Neutrophil (primary cell): ENCODE results near the gene HMCN1.

Experiments
- H3K27ac ChIP-seq: fragments of 200-600 bp; sonication (generic); 2 replicates; pipeline ENCODE4 v1.5.1; 2016; ENCODE audit warnings: mild to moderate bottlenecking, moderate library complexity
- H3K27me3 ChIP-seq: fragments of 200-600 bp; sonication (generic); 2 replicates; pipeline ENCODE4 v1.6.0; 2016; ENCODE audit warnings: mild to moderate bottlenecking
- H3K36me3 ChIP-seq: fragments of 200-600 bp; sonication (generic); 2 replicates; pipeline ENCODE4 v1.5.1; 2017
- H3K4me1 ChIP-seq, 2 experiments: fragments of 200-600 bp in 1 of 2; sonication (generic) in 1 of 2; 1 replicate in 1 of 2; 2 replicates in 1 of 2; pipeline versions ENCODE4 v1.5.1 to v1.6.1; 2013 to 2016; ENCODE audit warnings: low read depth in 1 of 2, low read length in 1 of 2, mild to moderate bottlenecking in 1 of 2, moderate library complexity in 1 of 2; ENCODE audit not compliant: control insufficient read depth in 1 of 2, insufficient read depth in 1 of 2
- H3K4me3 ChIP-seq, 2 experiments: fragments of 200-600 bp in 1 of 2; sonication (generic) in 1 of 2; 1 replicate in 1 of 2; 2 replicates in 1 of 2; pipeline ENCODE4 v1.5.1; 2013 to 2016; ENCODE audit warnings: low read depth in 1 of 2, low read length in 1 of 2, mild to moderate bottlenecking in 1 of 2, moderate library complexity in 1 of 2
- H3K9me3 ChIP-seq: fragments of 200-600 bp; sonication (generic); 2 replicates; pipeline ENCODE4 v1.5.1; 2016
- CTCF ChIP-seq: fragments of 200-600 bp; sonication (generic); IDR thresholded peaks from 2 replicates; pipeline ENCODE4 v1.5.1; 2016; ENCODE audit warnings: antibody characterized with exemption

HMCN1 gene

GRCh38 chr1:186214791-186215190 is 480.6 kb downstream of the HMCN1 start:
- Histone ChIP-seq H3K9me3 (no peaks in the 10 kb centered on the region), H3K4me1 (no peaks in the 10 kb centered on the region), H3K36me3 (no peaks in the 10 kb centered on the region), H3K27ac (no peak overlapping the region), H3K4me3 (no peak overlapping the region), H3K27me3 (no peaks in the 10 kb centered on the region)
- no peak for TF ChIP-seq CTCF

GRCh38 chr1:186215636-186216035 is 481.4 kb downstream of the HMCN1 start:
- TF ChIP-seq CTCF = no peak

GRCh38 chr1:186218654-186219352 is 484.6 kb downstream of the HMCN1 start:
- Histone ChIP-seq H3K4me3 (no peak overlapping the region), H3K27me3 (no peaks in the 10 kb centered on the region), H3K4me1 (no peaks in the 10 kb centered on the region), H3K27ac (no peak overlapping the region), H3K36me3 (no peaks in the 10 kb centered on the region), H3K9me3 (no peaks in the 10 kb centered on the region)
- no peak for TF ChIP-seq CTCF

More at GRCh38 chr1:186215636-186216035, 481.4 kb downstream of the HMCN1 start:
- H3K4me1 ChIP-seq = no peaks in the 10 kb centered on the region
- H3K27me3 ChIP-seq = no peaks in the 10 kb centered on the region
- H3K9me3 ChIP-seq = no peaks in the 10 kb centered on the region
- H3K4me3 ChIP-seq = no peak overlapping the region
- H3K36me3 ChIP-seq = no peaks in the 10 kb centered on the region
- no peak overlapping the region for H3K27ac ChIP-seq

GRCh38 chr1:186220067-186220466 is 485.9 kb downstream of the HMCN1 start:
- no peaks in the 10 kb centered on the region for H3K4me1 ChIP-seq
- no peaks in the 10 kb centered on the region for H3K9me3 ChIP-seq
- no peak for TF ChIP-seq CTCF
- no peaks in the 10 kb centered on the region for H3K27me3 ChIP-seq
- H3K27ac ChIP-seq = no peak overlapping the region
- no peak overlapping the region for H3K4me3 ChIP-seq
- no peaks in the 10 kb centered on the region for H3K36me3 ChIP-seq

GRCh38 chr1:186220911-186221310 is 486.7 kb downstream of the HMCN1 start:
- Histone ChIP-seq H3K36me3 (no peaks in the 10 kb centered on the region), H3K27me3 (no peaks in the 10 kb centered on the region), H3K4me1 (no peaks in the 10 kb centered on the region), H3K27ac (no peak overlapping the region), H3K9me3 (no peaks in the 10 kb centered on the region), H3K4me3 (no peak overlapping the region)
- no peak for TF ChIP-seq CTCF
